C4-2B (cell line): ENCODE data around the gene PCDH11Y.
"Not testable (repeated sequence)": the region's sequence is repeated elsewhere in the genome, so short reads cannot be mapped to it uniquely, and the experiment has no call there.

Source experiments
- CTCF ChIP-seq: fragments of 450-650 bp; conservative IDR thresholded peaks from 2 replicates; pipeline ENCODE4 v1.5.1; 2017; ENCODE audit warnings: mild to moderate bottlenecking
- ZFX ChIP-seq: fragments of 450-650 bp; IDR thresholded peaks from 2 replicates; pipeline ENCODE4 v1.6.1; 2017

DNA sequence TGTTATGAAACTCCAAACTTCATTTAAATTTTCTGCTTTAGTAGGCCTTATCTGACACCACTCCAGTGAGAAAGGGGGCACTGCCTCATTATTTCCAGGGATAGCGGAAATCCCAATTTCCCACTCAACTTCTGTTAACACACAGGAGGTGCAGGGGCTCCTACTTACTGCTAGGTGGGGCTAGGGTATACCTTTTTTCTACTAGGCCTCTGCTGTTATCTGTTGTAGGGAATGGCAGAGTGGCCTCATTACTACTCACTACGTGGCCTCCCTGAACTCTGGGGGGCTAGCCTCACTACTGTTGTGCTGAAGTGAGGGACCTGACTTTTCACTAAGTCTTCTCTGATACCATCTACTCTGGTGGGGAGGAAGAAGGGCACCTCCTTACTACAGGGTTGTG, 215.0 kb downstream of the PCDH11Y start:
- TF ChIP-seq CTCF, ZFX: not testable (repeated sequence)
